SH-SY5Y (cell line): ENCODE data around the gene NAALADL2.

Source experiments
- GATA2 ChIP-seq: IDR thresholded peaks from 2 replicates; pipeline ENCODE4 v1.6.1; 2011; ENCODE audit warnings: mild to moderate bottlenecking, low read depth, low read length
- GATA3 ChIP-seq: IDR thresholded peaks from 2 replicates; pipeline ENCODE4 v1.6.1; 2011; ENCODE audit warnings: low read depth, mild to moderate bottlenecking, low read length, moderate library complexity

GRCh38 chr3:175792245-175792644 is 933.1 kb downstream of the NAALADL2 start:
- TF ChIP-seq GATA3 = no peak
- TF ChIP-seq GATA2 = no peak
